Smooth muscle cell (in vitro differentiated cells): ENCODE data around the gene ATP8A2. TPM values are rescaled to one million over a fixed set of nuclear protein-coding genes. Genes with fewer than 3 reads are reported as not detected.

ENCODE experiments used
- DNase-seq: peaks from one replicate; lab custom pipeline; 2025; ENCODE audit not compliant: unreplicated experiment; lab: John Stamatoyannopoulos, UW
- H2AFZ ChIP-seq: fragments of 200-600 bp; sonication (generic); 2 replicates; pipeline ENCODE4 v1.6.0; 2016; ENCODE audit warnings: antibody characterized with exemption, low read depth, mild to moderate bottlenecking
- H3F3A ChIP-seq: fragments of 200-600 bp; sonication (generic); 2 replicates; pipeline ENCODE4 v1.6.0; 2017; ENCODE audit warnings: antibody characterized with exemption, low read depth
- H3K27ac ChIP-seq: fragments of 200-600 bp; sonication (generic); 2 replicates; pipeline ENCODE4 v1.5.1; 2016; ENCODE audit warnings: low read depth, mild to moderate bottlenecking
- H3K27me3 ChIP-seq: fragments of 200-600 bp; sonication (generic); 2 replicates; pipeline ENCODE4 v1.6.1; 2016; ENCODE audit warnings: low read depth, mild to moderate bottlenecking
- H3K36me3 ChIP-seq: fragments of 200-600 bp; sonication (generic); 2 replicates; pipeline ENCODE4 v1.5.1; 2016; ENCODE audit warnings: low read depth
- H3K4me1 ChIP-seq: fragments of 200-600 bp; sonication (generic); 2 replicates; pipeline ENCODE4 v1.5.1; 2016; ENCODE audit warnings: low read depth
- H3K4me2 ChIP-seq: fragments of 200-600 bp; sonication (generic); 2 replicates; pipeline ENCODE4 v1.6.0; 2016; ENCODE audit warnings: mild to moderate bottlenecking
- H3K4me3 ChIP-seq: fragments of 200-600 bp; sonication (generic); 2 replicates; pipeline ENCODE4 v1.5.1; 2016; ENCODE audit warnings: mild to moderate bottlenecking
- H3K79me2 ChIP-seq: fragments of 200-600 bp; sonication (generic); 2 replicates; pipeline ENCODE4 v1.6.0; 2016; ENCODE audit warnings: low read depth, mild to moderate bottlenecking
- H3K9ac ChIP-seq: fragments of 200-600 bp; sonication (generic); 2 replicates; pipeline ENCODE4 v1.6.0; 2016; ENCODE audit warnings: low read depth
- H3K9me3 ChIP-seq: fragments of 200-600 bp; sonication (generic); replicated peaks from 2 replicates; pipeline ENCODE4 v1.5.1; 2016; ENCODE audit warnings: low read depth
- H4K20me1 ChIP-seq: fragments of 200-600 bp; sonication (generic); 2 replicates; pipeline ENCODE4 v1.6.0; 2016; ENCODE audit warnings: low read depth
- CTCF ChIP-seq: fragments of 200-600 bp; sonication (generic); IDR thresholded peaks from 2 replicates; pipeline ENCODE4 v1.5.1; 2017; ENCODE audit warnings: borderline replicate concordance, mild to moderate bottlenecking, antibody characterized with exemption; ENCODE audit not compliant: insufficient read depth, poor library complexity, severe bottlenecking
- WGBS: methylation state at CpG from one replicate; pipeline ENCODE4 v1.1.7; 2016; ENCODE audit warnings: low lambda C conversion rate; 5-methylcytosine and 5-hydroxymethylcytosine counted together
- polyA plus RNA-seq: library from polyadenylated mRNA; unstranded; fragments of >200 nt; fragmentation: Nextera tagmentation; extraction: Ambion mirVana; gene quantifications from 2 replicates; pipeline ENCODE4 v1.2.1, GENCODE V29; 2016
- total RNA-seq: library from RNA; depleted of rRNA; stranded (reverse); fragments of >200 nt; gene quantifications from 2 replicates; pipeline ENCODE4 v1.2.3, GENCODE V29; 2014

The ATP8A2 gene
- total and polyA plus RNA-seq, 2 experiments from 2014 or later = under 0.01 to 0.06 TPM

- H3K4me1 ChIP-seq = peaks cover 19% of the 10 kb centered on the region
- no peaks in the 10 kb centered on the region for H3F3A ChIP-seq
- H4K20me1 ChIP-seq = no peaks in the 10 kb centered on the region
- no peak overlapping the region for H3K4me3 ChIP-seq
- 9% methylated on average over 2 of the region's 2 CpGs for WGBS
- no peak overlapping the region for H3K27ac ChIP-seq
- no peak overlapping the region for H3K4me2 ChIP-seq
- no peak overlapping the region for H3K9ac ChIP-seq
- no peaks in the 10 kb centered on the region for H3K36me3 ChIP-seq
- H3K27me3 ChIP-seq = peaks cover 32% of the 10 kb centered on the region
- no peaks in the 10 kb centered on the region for H3K79me2 ChIP-seq
- no peak for TF ChIP-seq CTCF
- no peak overlapping the region for H2AFZ ChIP-seq
- DNase-seq = no peak
- no peaks in the 10 kb centered on the region for H3K9me3 ChIP-seq
Measured at GRCh38 chr13:25980255-25980654, 608.5 kb downstream of the ATP8A2 start.

DNA sequence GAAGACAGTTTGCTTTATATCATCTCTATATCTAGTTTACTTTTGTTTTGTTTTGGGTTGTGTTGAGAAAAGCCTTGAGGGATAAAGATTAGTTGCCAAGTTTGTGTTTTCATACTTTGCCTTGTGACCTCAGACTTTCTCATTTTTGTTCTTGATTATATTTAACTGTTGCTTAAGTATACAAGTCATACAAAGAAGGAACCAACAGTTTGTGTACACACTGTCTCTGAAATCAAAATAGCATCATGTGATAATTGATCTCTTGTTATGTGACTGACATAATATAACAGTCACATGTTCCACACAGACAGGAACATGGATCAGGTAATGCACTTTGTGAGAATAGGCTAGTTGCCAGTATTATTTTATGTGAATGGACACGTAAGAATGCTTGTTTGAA, 609.3 kb downstream of the ATP8A2 start:
- Histone ChIP-seq H3K27me3 (peaks cover 26% of the 10 kb centered on the region), H3K4me1 (peaks cover 19% of the 10 kb centered on the region), H3K4me2 (no peak overlapping the region), H3K9ac (no peak overlapping the region), H3K79me2 (no peaks in the 10 kb centered on the region), H3K27ac (no peak overlapping the region), H3K9me3 (no peaks in the 10 kb centered on the region), H3K36me3 (no peaks in the 10 kb centered on the region), H4K20me1 (no peaks in the 10 kb centered on the region), H2AFZ (no peak overlapping the region), H3F3A (no peaks in the 10 kb centered on the region), H3K4me3 (no peak overlapping the region)
- TF ChIP-seq CTCF = no peak
- DNase-seq = no peak
- WGBS = 96% methylated on average over 1 of the region's 1 CpG

GRCh38 chr13:25982907-25983306, 611.1 kb downstream of the ATP8A2 start:
- H2AFZ ChIP-seq = no peak overlapping the region
- no peaks in the 10 kb centered on the region for H3K36me3 ChIP-seq
- H3K4me3 ChIP-seq = no peak overlapping the region
- H3K4me1 ChIP-seq = peaks cover 12% of the 10 kb centered on the region
- peaks cover 11% of the 10 kb centered on the region for H3K27me3 ChIP-seq
- H3K9ac ChIP-seq = no peak overlapping the region
- H3K79me2 ChIP-seq = no peaks in the 10 kb centered on the region
- H3K9me3 ChIP-seq = no peaks in the 10 kb centered on the region
- no peak for DNase-seq
- H3F3A ChIP-seq = no peaks in the 10 kb centered on the region
- H4K20me1 ChIP-seq = no peaks in the 10 kb centered on the region
- H3K27ac ChIP-seq = no peak overlapping the region
- no peak for TF ChIP-seq CTCF
- no peak overlapping the region for H3K4me2 ChIP-seq

DNA sequence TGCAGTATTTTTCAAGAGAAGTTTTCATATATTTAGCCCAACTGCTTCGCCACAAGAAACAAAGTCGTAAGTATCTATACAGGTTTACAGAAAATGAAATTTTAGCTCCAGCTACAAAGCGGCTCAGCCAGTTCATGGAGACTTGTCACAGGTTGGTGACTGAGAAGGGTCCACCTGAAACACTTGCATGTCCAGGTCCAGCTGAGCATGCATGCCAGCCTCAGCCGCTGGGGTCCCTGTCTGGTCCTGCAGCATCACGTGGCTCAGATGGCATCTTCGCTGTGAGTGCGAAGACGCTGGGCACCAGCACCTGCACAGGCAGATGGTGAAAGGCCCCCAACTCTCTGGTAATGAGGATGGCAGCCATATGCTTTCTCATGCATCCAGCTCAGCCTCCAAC, 616.2 kb downstream of the ATP8A2 start:
- TF ChIP-seq CTCF = no peak
- H3K4me3 ChIP-seq = no peak overlapping the region
- peaks cover 9% of the 10 kb centered on the region for H3K4me1 ChIP-seq
- no peak overlapping the region for H2AFZ ChIP-seq
- H3K9me3 ChIP-seq = no peaks in the 10 kb centered on the region
- no peaks in the 10 kb centered on the region for H3F3A ChIP-seq
- no peak overlapping the region for H3K9ac ChIP-seq
- H3K4me2 ChIP-seq = no peak overlapping the region
- DNase-seq = no peak
- H4K20me1 ChIP-seq = no peaks in the 10 kb centered on the region
- H3K79me2 ChIP-seq = no peaks in the 10 kb centered on the region
- peaks cover 6% of the 10 kb centered on the region for H3K27me3 ChIP-seq
- WGBS = 93% methylated on average over 8 of the region's 8 CpGs
- no peaks in the 10 kb centered on the region for H3K36me3 ChIP-seq
- H3K27ac ChIP-seq = no peak overlapping the region
